Stimulated activated CD4-positive, alpha-beta T cell treated with anti-CD3 and anti-CD28 coated beads, Interleukin-12 subunit alpha, Interleukin-12 subunit beta, amount 100 ng/mL, for 24 hours (primary cell): Measurements from ENCODE around the gene PTPRT.

ENCODE experiments used
- DNase-seq, 2 experiments: peaks; one replicate each; pipeline ENCODE4 v3.0.0-alpha.2; 2020; ENCODE audit warnings: low read depth in 2 of 2

Gene PTPRT

GRCh38 chr20:42475773-42476172, 713.9 kb downstream of the PTPRT start:
- no peak for DNase-seq

- no peak for DNase-seq
These were observed 715.1 kb downstream of the PTPRT start for GRCh38 chr20:42474646-42475045.

GRCh38 chr20:42472198-42472597, 717.5 kb downstream of the PTPRT start:
- no peak for DNase-seq

- DNase-seq: no peak
These were observed 727.6 kb downstream of the PTPRT start for GRCh38 chr20:42461965-42462593.

GRCh38 chr20:42461291-42461690, 728.4 kb downstream of the PTPRT start:
- no peak for DNase-seq

- DNase-seq: no peak
These were observed 742.4 kb downstream of the PTPRT start for GRCh38 chr20:42447270-42447669.

- DNase-seq: no peak
These were observed 744.9 kb downstream of the PTPRT start for GRCh38 chr20:42444799-42445198.

GRCh38 chr20:42443200-42443599, 746.5 kb downstream of the PTPRT start:
- DNase-seq: no peak

- DNase-seq: no peak
These were observed 747.0 kb downstream of the PTPRT start for GRCh38 chr20:42442716-42443115.

GRCh38 chr20:42441864-42442331, 747.8 kb downstream of the PTPRT start:
- no peak for DNase-seq

- DNase-seq: no peak
These were observed 748.4 kb downstream of the PTPRT start for GRCh38 chr20:42441196-42441863.

GRCh38 chr20:42435230-42435629, 754.5 kb downstream of the PTPRT start:
- DNase-seq: no peak

- DNase-seq: no peak
These were observed 757.0 kb downstream of the PTPRT start for GRCh38 chr20:42432496-42433334.

GRCh38 chr20:42430598-42430997, 759.1 kb downstream of the PTPRT start:
- DNase-seq: no peak

GRCh38 chr20:42429761-42430458, 759.8 kb downstream of the PTPRT start:
- no peak for DNase-seq

- DNase-seq: no peak
These were observed 769.7 kb downstream of the PTPRT start for GRCh38 chr20:42419814-42420532.

- DNase-seq: no peak
These were observed 782.9 kb downstream of the PTPRT start for GRCh38 chr20:42406826-42407225.

- no peak for DNase-seq
These were observed 787.3 kb downstream of the PTPRT start for GRCh38 chr20:42402455-42402854.

GRCh38 chr20:42401613-42402012, 788.1 kb downstream of the PTPRT start:
- no peak for DNase-seq

- no peak for DNase-seq
These were observed 789.9 kb downstream of the PTPRT start for GRCh38 chr20:42399802-42400201.

- DNase-seq: no peak
These were observed 797.3 kb downstream of the PTPRT start for GRCh38 chr20:42392442-42392841.
